HEK293 (cell line): ENCODE data around the gene SLIT1.

Experiments
- CTCF ChIA-PET: fragments of 350-600 bp; formaldehyde crosslinking; extraction: SDS; loops from one replicate; lab custom pipeline; 2021; ENCODE audit warnings: antibody characterized with exemption; lab: Yijun Ruan, JAX
- POLR2A ChIA-PET: fragments of 300-600 bp; formaldehyde crosslinking; extraction: SDS; loops from one replicate; lab custom pipeline; 2020; ENCODE audit warnings: antibody characterized with exemption, inconsistent platforms; lab: Yijun Ruan, JAX
- H3K27ac ChIP-seq: fragments of 200-500 bp; sonication (Bioruptor generic); 2 replicates; pipeline ENCODE4 v1.5.1; 2014; ENCODE audit warnings: low read depth, low read length, control low read depth, inconsistent platforms; ENCODE audit errors: extremely low read depth
- H3K36me3 ChIP-seq, 2 experiments: fragments of 200-500 bp in 1 of 2; sonication (Bioruptor generic) in 1 of 2; 1 replicate in 1 of 2; 2 replicates in 1 of 2; pipeline ENCODE4 v1.5.1; 2014 to 2017; ENCODE audit warnings: inconsistent platforms in 2 of 2, low read length in 2 of 2; ENCODE audit not compliant: control insufficient read depth in 2 of 2, insufficient read depth in 1 of 2
- H3K4me1 ChIP-seq: fragments of 200-500 bp; sonication (Bioruptor generic); 2 replicates; pipeline ENCODE4 v1.5.1; 2014; ENCODE audit warnings: mild to moderate bottlenecking, low read length, inconsistent platforms; ENCODE audit not compliant: control insufficient read depth, insufficient read depth
- H3K4me3 ChIP-seq: 2 replicates; pipeline ENCODE4 v1.5.1; 2011; ENCODE audit warnings: low read depth, mild to moderate bottlenecking, control low read depth, low read length, moderate library complexity
- H3K9me3 ChIP-seq: fragments of 200-500 bp; sonication (Bioruptor generic); 2 replicates; pipeline ENCODE4 v1.5.1; 2014; ENCODE audit warnings: low read depth, low read length, inconsistent platforms; ENCODE audit not compliant: control insufficient read depth, insufficient read depth
- CTCF ChIP-seq: fragments of 450-650 bp; formaldehyde crosslinking; IDR thresholded peaks from 2 replicates; pipeline ENCODE4 v1.5.1; 2016; ENCODE audit warnings: missing biosample characterization, missing genetic modification characterization
- FEZF1 ChIP-seq: fragments of 450-650 bp; formaldehyde crosslinking; IDR thresholded peaks from 2 replicates; pipeline ENCODE4 v1.5.1; 2016; ENCODE audit warnings: missing biosample characterization, missing genetic modification characterization
- GFI1B ChIP-seq: fragments of 450-650 bp; formaldehyde crosslinking; IDR thresholded peaks from 2 replicates; pipeline ENCODE4 v1.5.1; 2016; ENCODE audit warnings: missing biosample characterization, missing genetic modification characterization
- GLIS2 ChIP-seq: fragments of 450-650 bp; formaldehyde crosslinking; IDR thresholded peaks from 2 replicates; pipeline ENCODE4 v1.5.1; 2016; ENCODE audit warnings: missing biosample characterization, missing genetic modification characterization
- HOXA7 ChIP-seq: sonication (generic); formaldehyde crosslinking; IDR thresholded peaks from 2 replicates; pipeline ENCODE4 v1.8.1; 2022; ENCODE audit warnings: missing genetic modification reagents, borderline replicate concordance
- IKZF3 ChIP-seq: fragments of 450-650 bp; IDR thresholded peaks from 2 replicates; pipeline ENCODE4 v1.5.0; 2018; ENCODE audit warnings: missing biosample characterization, mild to moderate bottlenecking, missing genetic modification characterization, moderate library complexity
- TCF7L2 ChIP-seq: IDR thresholded peaks from 2 replicates; pipeline ENCODE4 v1.6.1; 2011; ENCODE audit warnings: low read depth, mild to moderate bottlenecking, inconsistent platforms, low read length, moderate library complexity, borderline replicate concordance
- YY1 ChIP-seq: fragments of 450-650 bp; formaldehyde crosslinking; IDR thresholded peaks from 2 replicates; pipeline ENCODE4 v1.5.1; 2018; ENCODE audit warnings: missing biosample characterization, missing genetic modification characterization
- ZBTB44 ChIP-seq: fragments of 450-650 bp; IDR thresholded peaks from 2 replicates; pipeline ENCODE4 v1.5.1; 2018; ENCODE audit warnings: missing biosample characterization, mild to moderate bottlenecking, missing genetic modification characterization
- ZNF146 ChIP-seq: fragments of 450-650 bp; formaldehyde crosslinking; IDR thresholded peaks from 2 replicates; pipeline ENCODE4 v1.5.1; 2016; ENCODE audit warnings: missing biosample characterization, missing genetic modification characterization
- ZNF23 ChIP-seq: fragments of 450-650 bp; formaldehyde crosslinking; IDR thresholded peaks from 2 replicates; pipeline ENCODE4 v1.5.1; 2016; ENCODE audit warnings: missing biosample characterization, missing genetic modification characterization, borderline replicate concordance
- ZNF274 ChIP-seq, 2 experiments: fragments of 200-500 bp in 1 of 2; fragments of 450-650 bp in 1 of 2; sonication (Bioruptor generic) in 1 of 2; formaldehyde crosslinking in 1 of 2; IDR thresholded peaks; 2 replicates each; pipeline versions ENCODE4 v1.5.1 to v1.6.1; 2014 to 2016; ENCODE audit warnings: borderline replicate concordance in 1 of 2, inconsistent platforms in 1 of 2, low read length in 1 of 2, missing biosample characterization in 1 of 2, missing genetic modification characterization in 1 of 2
- ZNF280D ChIP-seq: fragments of 450-650 bp; formaldehyde crosslinking; IDR thresholded peaks from 2 replicates; pipeline ENCODE4 v1.5.1; 2016; ENCODE audit warnings: missing biosample characterization, missing genetic modification characterization
- ZNF366 ChIP-seq: fragments of 450-650 bp; formaldehyde crosslinking; conservative IDR thresholded peaks from 2 replicates; pipeline ENCODE4 v1.5.1; 2016; ENCODE audit warnings: missing biosample characterization, missing genetic modification characterization
- ZNF391 ChIP-seq: fragments of 450-650 bp; formaldehyde crosslinking; IDR thresholded peaks from 2 replicates; pipeline ENCODE4 v1.5.1; 2016; ENCODE audit warnings: low read depth, missing biosample characterization, missing genetic modification characterization, borderline replicate concordance
- ZNF521 ChIP-seq: fragments of 450-650 bp; formaldehyde crosslinking; IDR thresholded peaks from 2 replicates; pipeline ENCODE4 v1.5.1; 2017; ENCODE audit warnings: missing biosample characterization, mild to moderate bottlenecking, missing genetic modification characterization
- ZNF621 ChIP-seq: fragments of 450-650 bp; formaldehyde crosslinking; IDR thresholded peaks from 2 replicates; pipeline ENCODE4 v1.5.1; 2017; ENCODE audit warnings: missing biosample characterization, missing genetic modification characterization
- ZNF792 ChIP-seq: fragments of 450-650 bp; formaldehyde crosslinking; IDR thresholded peaks from 2 replicates; pipeline ENCODE4 v1.5.1; 2016; ENCODE audit warnings: missing biosample characterization, missing genetic modification characterization
- ZSCAN16 ChIP-seq: fragments of 450-650 bp; formaldehyde crosslinking; IDR thresholded peaks from 2 replicates; pipeline ENCODE4 v1.5.1; 2016; ENCODE audit warnings: missing biosample characterization, missing genetic modification characterization

The SLIT1 gene

GRCh38 chr10:97159646-97160305 is 26.0 kb downstream of the SLIT1 start (continued):
- no peak for TF ChIP-seq ZNF621 (tag by site-specific recombination)
- no peak for TF ChIP-seq FEZF1
- no peak for TF ChIP-seq TCF7L2
- no peak for TF ChIP-seq CTCF (tag by site-specific recombination)
- TF ChIP-seq ZNF274 (IDR thresholded peaks at IDR 0.05; ENCODE audit: low read length): no peak
- TF ChIP-seq ZNF274 (tag by site-specific recombination; IDR thresholded peaks at IDR 0.05; ENCODE audit: borderline replicate concordance): no peak
- TF ChIP-seq ZSCAN16: no peak
- no peak for TF ChIP-seq ZNF280D
- TF ChIP-seq YY1 (tag by site-specific recombination): no peak

- no peaks in the 10 kb centered on the region for H3K4me1 ChIP-seq
- no peaks in the 10 kb centered on the region for H3K36me3 ChIP-seq
- POLR2A ChIA-PET: no interaction called here
- no peak overlapping the region for H3K4me3 ChIP-seq
- no peak overlapping the region for H3K27ac ChIP-seq
- CTCF ChIA-PET: interaction anchor here (1.4 to 1.6 kb wide), 2 partner anchors 39 to 53 kb away, joined by 8 to 15 read pairs; no protein-coding TSS in a partner anchor
- H3K9me3 ChIP-seq: no peaks in the 10 kb centered on the region
- no peak for TF ChIP-seq IKZF3
- TF ChIP-seq GLIS2 (tag by site-specific recombination): no peak
- TF ChIP-seq ZBTB44 (tag by site-specific recombination): no peak
- TF ChIP-seq ZNF366: no peak
- no peak for TF ChIP-seq ZNF521 (tag by site-specific recombination)
- TF ChIP-seq GFI1B: no peak
- no peak for TF ChIP-seq HOXA7 (CRISPR knock-in tag)
- TF ChIP-seq ZNF792: no peak
- no peak for TF ChIP-seq ZNF23 (tag by site-specific recombination)
- TF ChIP-seq ZNF391: no peak
- no peak for TF ChIP-seq ZNF146 (tag by site-specific recombination)
These were observed 28.1 kb downstream of the SLIT1 start for GRCh38 chr10:97157578-97158095.
